ENCODE results near the gene NRIP3.
"Not testable (repeated sequence)": the region's sequence is repeated elsewhere in the genome, so short reads cannot be mapped to it uniquely, and the experiment has no call there.

Gene NRIP3

GRCh38 chr11:8988329-8989234, 15.2 kb downstream of the NRIP3 start:
- DNase-seq (ENCODE audit: insufficient read length, low spot score) (no peak), FAIRE-seq (no peak)
- TF ChIP-seq, protein P1, sequence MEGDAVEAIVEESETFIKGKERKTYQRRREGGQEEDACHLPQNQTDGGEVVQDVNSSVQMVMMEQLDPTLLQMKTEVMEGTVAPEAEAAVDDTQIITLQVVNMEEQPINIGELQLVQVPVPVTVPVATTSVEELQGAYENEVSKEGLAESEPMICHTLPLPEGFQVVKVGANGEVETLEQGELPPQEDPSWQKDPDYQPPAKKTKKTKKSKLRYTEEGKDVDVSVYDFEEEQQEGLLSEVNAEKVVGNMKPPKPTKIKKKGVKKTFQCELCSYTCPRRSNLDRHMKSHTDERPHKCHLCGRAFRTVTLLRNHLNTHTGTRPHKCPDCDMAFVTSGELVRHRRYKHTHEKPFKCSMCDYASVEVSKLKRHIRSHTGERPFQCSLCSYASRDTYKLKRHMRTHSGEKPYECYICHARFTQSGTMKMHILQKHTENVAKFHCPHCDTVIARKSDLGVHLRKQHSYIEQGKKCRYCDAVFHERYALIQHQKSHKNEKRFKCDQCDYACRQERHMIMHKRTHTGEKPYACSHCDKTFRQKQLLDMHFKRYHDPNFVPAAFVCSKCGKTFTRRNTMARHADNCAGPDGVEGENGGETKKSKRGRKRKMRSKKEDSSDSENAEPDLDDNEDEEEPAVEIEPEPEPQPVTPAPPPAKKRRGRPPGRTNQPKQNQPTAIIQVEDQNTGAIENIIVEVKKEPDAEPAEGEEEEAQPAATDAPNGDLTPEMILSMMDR (IDR thresholded peaks at IDR 0.05; ENCODE audit: insufficient read depth, missing control alignments) = no peak

DNA sequence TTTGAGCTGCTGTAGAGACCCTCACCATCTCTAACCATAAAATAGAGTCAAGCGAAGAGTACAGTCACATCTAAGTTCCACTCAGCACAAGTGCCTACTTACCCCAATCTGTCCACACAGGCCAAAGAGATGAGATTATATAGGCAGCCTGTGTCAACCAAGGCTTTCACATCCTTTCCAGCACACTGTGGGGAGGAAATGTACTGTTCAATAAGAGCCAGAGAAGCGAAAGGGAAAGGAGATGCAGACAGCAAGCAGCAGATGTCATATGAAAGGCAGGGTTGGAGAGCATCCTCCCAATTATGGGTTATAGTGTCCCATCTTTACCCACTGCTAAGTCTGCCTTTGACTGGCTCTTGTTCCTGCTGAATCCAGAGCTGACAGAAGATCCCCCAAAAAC, 16.4 kb downstream of the NRIP3 start:
- DNase-seq (ENCODE audit: insufficient read length, low spot score) = no peak
- TF ChIP-seq, protein P1 (IDR thresholded peaks at IDR 0.05; ENCODE audit: insufficient read depth, missing control alignments) = no peak
- FAIRE-seq = no peak

GRCh38 chr11:8986772-8987171, 17.0 kb downstream of the NRIP3 start:
- DNase-seq (ENCODE audit: insufficient read length, low spot score); FAIRE-seq: not testable (repeated sequence)

DNA sequence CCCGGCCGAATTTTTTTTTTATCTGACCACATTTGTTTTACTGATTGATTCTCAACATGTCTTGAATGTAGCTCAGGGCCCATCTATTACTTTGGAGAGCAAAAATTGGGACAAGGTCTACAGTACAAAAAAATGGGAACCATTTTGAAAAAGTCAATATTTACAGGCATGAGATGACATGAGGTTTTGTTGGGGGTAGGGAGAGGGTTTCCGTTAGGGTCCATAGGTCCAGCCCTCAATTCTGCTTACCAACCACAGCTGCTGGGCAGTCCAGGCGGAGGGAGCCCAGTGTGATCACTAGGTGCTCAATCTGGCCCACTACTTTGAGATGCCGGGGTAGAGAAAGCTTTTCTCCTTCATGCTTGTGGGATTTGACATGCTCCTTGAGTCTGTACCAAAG, 18.3 kb downstream of the NRIP3 start:
- no peak for FAIRE-seq
- DNase-seq (ENCODE audit: insufficient read length, low spot score) = no peak
- TF ChIP-seq, protein P1 (IDR thresholded peaks at IDR 0.05; ENCODE audit: insufficient read depth, missing control alignments) = no peak

- no peak for FAIRE-seq
- no peak for DNase-seq (ENCODE audit: insufficient read length, low spot score)
- TF ChIP-seq, protein P1 (IDR thresholded peaks at IDR 0.05; ENCODE audit: insufficient read depth, missing control alignments) = no peak
These were observed 20.2 kb downstream of the NRIP3 start for GRCh38 chr11:8983552-8983951.

DNA sequence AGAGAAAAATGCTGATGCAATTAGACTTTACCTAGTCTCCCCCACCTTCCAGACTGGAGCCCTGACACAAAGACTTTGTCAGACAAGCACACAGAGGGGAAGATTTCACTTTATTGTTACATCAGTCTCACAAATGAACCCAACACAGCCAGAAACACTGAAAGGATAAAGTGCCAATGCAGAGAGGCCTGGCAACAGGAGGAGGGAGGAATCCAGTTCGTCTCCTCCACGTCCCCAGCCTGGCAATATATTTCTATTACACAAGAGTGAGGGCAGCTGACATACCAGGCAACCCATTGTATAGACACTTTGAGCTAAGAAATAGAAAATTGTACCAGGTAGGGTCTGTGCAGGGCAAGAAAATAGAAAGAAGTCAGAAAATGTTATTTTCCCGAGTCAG, 23.3 kb downstream of the NRIP3 start:
- TF ChIP-seq, protein P1 (IDR thresholded peaks at IDR 0.05; ENCODE audit: insufficient read depth, missing control alignments) = no peak
- FAIRE-seq = no peak
- DNase-seq (ENCODE audit: insufficient read length, low spot score) = no peak

GRCh38 chr11:8979365-8979764, 24.4 kb downstream of the NRIP3 start:
- FAIRE-seq; DNase-seq (ENCODE audit: insufficient read length, low spot score): not testable (repeated sequence)

- FAIRE-seq = no peak
- TF ChIP-seq, protein P1 (IDR thresholded peaks at IDR 0.05; ENCODE audit: insufficient read depth, missing control alignments) = no peak
- DNase-seq (ENCODE audit: insufficient read length, low spot score) = no peak
These were observed 30.7 kb downstream of the NRIP3 start for GRCh38 chr11:8973121-8973520.
